HCT116 (cell line): ENCODE results near the gene SNX2. TPM values are rescaled to one million over a fixed set of nuclear protein-coding genes. Genes with fewer than 3 reads are reported as not detected.

Experiments used
- ATAC-seq: fragments of 200-7000 bp; cut with Tn5 transposase; 2 replicates; pipeline ENCODE4 v1.9.1; 2020; ENCODE audit warnings: mild to moderate bottlenecking, moderate library complexity
- BruUV-seq: library from RNA; stranded (reverse); fragments of 400-500 nt; replicated peaks from 2 replicates; lab custom pipeline; 2021; lab: Mats Ljungman, UMichigan
- CTCF ChIA-PET: fragments of 300-600 bp; sonication (Branson Sonifier 250); formaldehyde crosslinking; loops from one replicate; lab custom pipeline; 2021; ENCODE audit warnings: antibody characterized with exemption; lab: Charles Lee
- POLR2A ChIA-PET: fragments of 300-600, 350-600 bp; sonication (Branson Sonifier 250); formaldehyde crosslinking; loops from one replicate; lab custom pipeline; 2021; ENCODE audit warnings: antibody characterized with exemption; lab: Charles Lee
- RAD21 ChIA-PET, 2 experiments: fragments of 300-600 bp; sonication (Branson Sonifier 250); formaldehyde crosslinking; loops; one replicate each; lab custom pipeline; 2023; ENCODE audit warnings: low total read pairs in 2 of 2; ENCODE audit not compliant: uncharacterized antibody in 2 of 2, unreplicated experiment in 2 of 2, low non-redundant PET in 1 of 2; lab: Charles Lee
- DNase-seq: peaks from one replicate; pipeline ENCODE4 v3.0.0-alpha.2; 2010; ENCODE audit warnings: low read depth, low spot score
- H2AFZ ChIP-seq: fragments of 200-600 bp; shearing (Covaris generic), sonication (generic); 2 replicates; pipeline ENCODE4 v1.6.1; 2017; ENCODE audit warnings: low read depth, mixed run types, mixed read lengths, antibody characterized with exemption, low read length; ENCODE audit not compliant: poor library complexity, severe bottlenecking
- H3K27ac ChIP-seq: 2 replicates; pipeline ENCODE4 v1.5.1; 2012; ENCODE audit warnings: low read depth, low read length
- H3K27me3 ChIP-seq: fragments of 200-600 bp; sonication (generic); 2 replicates; pipeline ENCODE4 v1.6.1; 2016; ENCODE audit warnings: mixed run types, low read length, mixed read lengths; ENCODE audit not compliant: insufficient read depth
- H3K36me3 ChIP-seq, 2 experiments: fragments of 200-500 bp in 1 of 2; fragments of 200-600 bp in 1 of 2; sonication (Bioruptor generic) in 1 of 2; sonication (generic) in 1 of 2; 2 replicates each; pipeline versions ENCODE4 v1.5.1 to v1.6.1; 2014 to 2016; ENCODE audit warnings: low read length in 2 of 2, inconsistent platforms in 1 of 2, mixed read lengths in 1 of 2, mixed run types in 1 of 2; ENCODE audit not compliant: insufficient read depth in 2 of 2, control insufficient read depth in 1 of 2
- H3K4me1 ChIP-seq, 2 experiments: fragments of 200-600 bp in 1 of 2; sonication (generic) in 1 of 2; 2 replicates each; pipeline versions ENCODE4 v1.5.1 to v1.6.1; 2012 to 2017; ENCODE audit warnings: low read length in 2 of 2, inconsistent platforms in 1 of 2, mild to moderate bottlenecking in 1 of 2, mixed read lengths in 1 of 2, mixed run types in 1 of 2, moderate library complexity in 1 of 2; ENCODE audit not compliant: insufficient read depth in 2 of 2, control insufficient read depth in 1 of 2
- H3K4me2 ChIP-seq: fragments of 200-600 bp; sonication (generic); 2 replicates; pipeline ENCODE4 v1.6.1; 2017; ENCODE audit warnings: mixed run types, low read length, mixed read lengths
- H3K4me3 ChIP-seq, 2 experiments: fragments of 200-600 bp in 1 of 2; sonication (generic) in 1 of 2; replicated peaks in 1 of 2; 2 replicates each; pipeline ENCODE4 v1.5.1; 2011 to 2016; ENCODE audit warnings: low read length in 2 of 2, control low read depth in 1 of 2, low read depth in 1 of 2, mild to moderate bottlenecking in 1 of 2, mixed read lengths in 1 of 2, mixed run types in 1 of 2
- H3K79me2 ChIP-seq: fragments of 200-600 bp; sonication (generic); 2 replicates; pipeline ENCODE4 v1.6.1; 2017; ENCODE audit warnings: mild to moderate bottlenecking, mixed run types, low read length, moderate library complexity, mixed read lengths; ENCODE audit not compliant: insufficient read depth
- H3K9ac ChIP-seq: fragments of 200-600 bp; sonication (generic); 2 replicates; pipeline ENCODE4 v1.6.1; 2016; ENCODE audit warnings: low read length, mixed read lengths
- H3K9me2 ChIP-seq: fragments of 200-600 bp; sonication (generic), shearing (Covaris generic); 2 replicates; pipeline ENCODE4 v1.6.1; 2017; ENCODE audit warnings: mixed run types, mild to moderate bottlenecking, moderate library complexity; ENCODE audit not compliant: insufficient read depth
- H3K9me3 ChIP-seq, 2 experiments: fragments of 200-500 bp in 1 of 2; fragments of 200-600 bp in 1 of 2; sonication (Bioruptor generic) in 1 of 2; sonication (generic) in 1 of 2; 2 replicates each; pipeline ENCODE4 v1.6.1; 2014 to 2017; ENCODE audit warnings: low read length in 2 of 2, mixed read lengths in 2 of 2, inconsistent platforms in 1 of 2, low read depth in 1 of 2, mild to moderate bottlenecking in 1 of 2, mixed run types in 1 of 2, moderate library complexity in 1 of 2; ENCODE audit not compliant: control insufficient read depth in 1 of 2, insufficient read depth in 1 of 2
- H4K20me1 ChIP-seq: fragments of 200-600 bp; sonication (generic), shearing (Covaris generic); 2 replicates; pipeline ENCODE4 v1.6.1; 2017; ENCODE audit warnings: mixed run types, mild to moderate bottlenecking, moderate library complexity; ENCODE audit not compliant: insufficient read depth
- CEBPB ChIP-seq: IDR thresholded peaks from 2 replicates; pipeline ENCODE4 v1.6.1; 2012; ENCODE audit warnings: low read depth
- EGR1 ChIP-seq: IDR thresholded peaks from 2 replicates; pipeline ENCODE4 v1.6.1; 2012; ENCODE audit warnings: low read depth
- JUND ChIP-seq: IDR thresholded peaks from 2 replicates; pipeline ENCODE4 v1.6.1; 2012
- MAX ChIP-seq: IDR thresholded peaks from 2 replicates; pipeline ENCODE4 v1.6.1; 2012
- REST ChIP-seq: IDR thresholded peaks from 2 replicates; pipeline ENCODE4 v1.6.1; 2012; ENCODE audit warnings: low read depth
- TCF7L2 ChIP-seq: IDR thresholded peaks from 2 replicates; pipeline ENCODE4 v1.7.0; 2011; ENCODE audit warnings: borderline replicate concordance, inconsistent platforms; ENCODE audit not compliant: insufficient read depth, insufficient read length; ENCODE audit errors: extremely low read depth
- YY1 ChIP-seq: IDR thresholded peaks from 2 replicates; pipeline ENCODE4 v1.6.1; 2011; ENCODE audit warnings: low read length, low read depth, moderate library complexity, mild to moderate bottlenecking; ENCODE audit not compliant: insufficient replicate concordance; ENCODE audit errors: extremely low read depth
- ZFX ChIP-seq: fragments of 450-650 bp; IDR thresholded peaks from 2 replicates; pipeline ENCODE4 v1.6.1; 2017
- intact Hi-C: fragments of 100-400 bp; cut with micrococcal nuclease; formaldehyde crosslinking; loops from 2 replicates; pipeline ENCODE4 v1.10.0; 2022
- total RNA-seq: library from RNA; stranded (reverse); gene quantifications from one replicate; pipeline ENCODE4 v1.2.1, GENCODE V29; 2021; ENCODE audit not compliant: unreplicated experiment

The SNX2 gene
- total RNA-seq, 1 experiment from 2014 or later = 57.7 TPM

DNA sequence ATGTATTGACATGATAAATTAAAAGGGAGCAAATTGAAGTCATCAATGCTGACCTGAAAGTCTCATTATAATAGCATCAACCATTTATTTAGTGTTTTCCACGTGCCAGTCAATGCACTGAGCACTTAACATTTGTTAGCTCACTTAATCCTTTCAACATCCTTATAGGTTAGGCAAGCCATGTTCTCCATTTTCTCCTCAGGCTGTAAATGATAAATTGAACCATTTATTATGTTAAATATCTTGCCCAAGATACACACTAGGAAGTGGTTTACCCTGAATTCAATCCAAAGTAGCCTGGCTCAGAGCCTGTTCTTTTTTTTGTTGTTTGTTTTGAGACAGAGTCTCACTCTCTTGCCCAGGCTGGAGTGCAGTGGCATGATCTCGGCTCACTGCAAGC is 25.0 kb upstream of the SNX2 start:
- Histone ChIP-seq H3K9me3 (no peaks in the 10 kb centered on the region), H2AFZ (no peak overlapping the region), H3K4me3 (no peak overlapping the region), H3K27me3 (no peaks in the 10 kb centered on the region), H3K79me2 (no peaks in the 10 kb centered on the region), H3K4me1 (no peaks in the 10 kb centered on the region), H3K9ac (no peak overlapping the region), H3K4me2 (no peak overlapping the region), H3K36me3 (no peaks in the 10 kb centered on the region), H4K20me1 (no peaks in the 10 kb centered on the region), H3K9me2 (no peaks in the 10 kb centered on the region), H3K27ac (no peak overlapping the region)
- POLR2A ChIA-PET = no interaction called here
- intact Hi-C loops = no loop called here
- CTCF ChIA-PET = no interaction called here
- no peak for ATAC-seq
- RAD21 ChIA-PET = no interaction called here
- TF ChIP-seq CEBPB (no peak), JUND (no peak), TCF7L2 (no peak), YY1 (no peak), EGR1 (no peak), REST (no peak), ZFX (no peak), MAX (no peak)
- BruUV-seq = no TSS peak
- DNase-seq = no peak
